GM12872 (cell line): Measurements from ENCODE around the gene GAL3ST3.

Experiments
- CTCF ChIP-seq: IDR thresholded peaks from 3 replicates; pipeline ENCODE4 v1.5.1; 2011; ENCODE audit warnings: low read depth, mild to moderate bottlenecking, low read length, moderate library complexity; ENCODE audit not compliant: insufficient read depth

GAL3ST3 gene

GRCh38 chr11:66013762-66014100 lies 35.2 kb downstream of the GAL3ST3 start:
- TF ChIP-seq CTCF = no peak

- TF ChIP-seq CTCF = no peak
These were observed 35.8 kb downstream of the GAL3ST3 start for GRCh38 chr11:66012946-66013761.

GRCh38 chr11:66012371-66012945 lies 36.5 kb downstream of the GAL3ST3 start:
- TF ChIP-seq CTCF = no peak

- TF ChIP-seq CTCF = no peak
These were observed 37.1 kb downstream of the GAL3ST3 start, which contains the start of gene CST6 for GRCh38 chr11:66011785-66012303. CST6 (plus strand) TSS chr11:66012008; CDS start chr11:66012045, 37 bp downstream.

GRCh38 chr11:66011239-66011784 lies 37.6 kb downstream of the GAL3ST3 start:
- TF ChIP-seq CTCF = no peak

- TF ChIP-seq CTCF = no peak
These were observed 40.4 kb downstream of the GAL3ST3 start for GRCh38 chr11:66008468-66009101.

- TF ChIP-seq CTCF = no peak
These were observed 40.9 kb downstream of the GAL3ST3 start for GRCh38 chr11:66008095-66008467.
